IPS-20b (cell line): ENCODE measurements around the gene TBX21.
A peak's percentile ranks its signal among the peaks of the same experiment; 100 is the strongest.
"Not testable (repeated sequence)": the region's sequence is repeated elsewhere in the genome, so short reads cannot be mapped to it uniquely, and the experiment has no call there.

Experiments used
- H3K27ac ChIP-seq: one replicate; pipeline ENCODE4 v1.5.1; 2013; ENCODE audit warnings: low read length
- H3K27me3 ChIP-seq: 2 replicates; pipeline ENCODE4 v1.6.1; 2013; ENCODE audit warnings: mild to moderate bottlenecking, low read length, inconsistent platforms; ENCODE audit not compliant: insufficient read depth
- H3K36me3 ChIP-seq: 2 replicates; pipeline ENCODE4 v1.6.1; 2013; ENCODE audit warnings: low read depth, mild to moderate bottlenecking, inconsistent platforms, low read length, moderate library complexity; ENCODE audit not compliant: insufficient read depth
- H3K4me1 ChIP-seq: 2 replicates; pipeline ENCODE4 v1.6.1; 2013; ENCODE audit warnings: mild to moderate bottlenecking, control low read depth, inconsistent platforms, low read length, moderate library complexity; ENCODE audit not compliant: insufficient read depth
- H3K4me3 ChIP-seq: 2 replicates; pipeline ENCODE4 v1.5.1; 2013; ENCODE audit warnings: mild to moderate bottlenecking, low read length, inconsistent platforms
- H3K9ac ChIP-seq: 2 replicates; pipeline ENCODE4 v1.6.1; 2013; ENCODE audit warnings: low read depth, mild to moderate bottlenecking, inconsistent platforms, low read length, moderate library complexity
- H3K9me3 ChIP-seq: 2 replicates; pipeline ENCODE4 v1.6.1; 2013; ENCODE audit warnings: mild to moderate bottlenecking, low read depth, low read length, inconsistent platforms; ENCODE audit not compliant: insufficient read depth

Gene TBX21

DNA sequence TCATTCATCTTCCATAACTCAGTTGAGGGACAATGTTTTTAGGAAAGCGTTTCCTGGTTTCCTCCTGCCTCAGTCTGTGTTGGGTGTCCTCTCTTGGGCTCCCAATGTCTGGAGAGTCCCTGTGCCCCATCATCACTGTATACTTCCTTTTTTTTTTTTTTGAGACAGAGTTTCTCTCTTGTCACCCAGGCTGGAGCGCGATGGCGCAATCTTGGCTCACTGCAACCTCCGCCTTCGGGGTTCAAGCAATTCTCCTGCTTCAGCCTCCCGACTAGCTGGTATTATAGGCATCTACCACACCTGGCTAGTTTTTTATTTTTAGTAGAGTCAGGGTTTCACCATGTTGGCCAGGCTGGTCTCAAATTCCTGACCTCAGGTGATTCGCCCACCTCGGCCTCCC lies 40.6 kb downstream of the TBX21 start:
- not testable (repeated sequence) for H3K4me1 ChIP-seq, H3K4me3 ChIP-seq, H3K27ac ChIP-seq, H3K36me3 ChIP-seq, H3K9me3 ChIP-seq, H3K9ac ChIP-seq
- H3K27me3 ChIP-seq: peaks cover 28% of the 10 kb centered on the region

DNA sequence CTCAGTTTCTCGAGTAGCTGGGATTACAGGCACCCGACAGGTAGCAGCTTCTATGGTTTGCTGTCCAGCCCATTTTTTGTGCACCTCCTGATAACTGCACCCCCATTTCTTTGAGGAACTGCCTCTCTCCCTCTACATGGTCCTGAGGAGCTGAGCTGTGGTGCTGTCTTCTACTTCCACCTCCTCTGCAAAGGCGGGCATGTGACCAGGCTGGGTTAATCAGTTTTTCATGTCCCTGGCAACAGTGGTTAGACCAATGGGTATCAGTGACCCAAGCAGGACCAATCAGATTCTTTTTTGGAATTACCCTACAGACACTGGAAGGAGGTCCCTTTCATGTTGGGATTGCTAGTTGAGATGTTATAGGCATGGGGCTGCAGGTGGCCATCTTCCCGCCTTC lies 41.3 kb downstream of the TBX21 start:
- no peaks in the 10 kb centered on the region; the same call in 1 of the 2 replicates for H3K9me3 ChIP-seq
- H3K27me3 ChIP-seq: peaks cover 28% of the 10 kb centered on the region
- no peaks in the 10 kb centered on the region for H3K4me1 ChIP-seq
- H3K4me3 ChIP-seq: no peak overlapping the region
- no peak overlapping the region for H3K27ac ChIP-seq
- no peak overlapping the region for H3K9ac ChIP-seq
- H3K36me3 ChIP-seq: no peaks in the 10 kb centered on the region

DNA sequence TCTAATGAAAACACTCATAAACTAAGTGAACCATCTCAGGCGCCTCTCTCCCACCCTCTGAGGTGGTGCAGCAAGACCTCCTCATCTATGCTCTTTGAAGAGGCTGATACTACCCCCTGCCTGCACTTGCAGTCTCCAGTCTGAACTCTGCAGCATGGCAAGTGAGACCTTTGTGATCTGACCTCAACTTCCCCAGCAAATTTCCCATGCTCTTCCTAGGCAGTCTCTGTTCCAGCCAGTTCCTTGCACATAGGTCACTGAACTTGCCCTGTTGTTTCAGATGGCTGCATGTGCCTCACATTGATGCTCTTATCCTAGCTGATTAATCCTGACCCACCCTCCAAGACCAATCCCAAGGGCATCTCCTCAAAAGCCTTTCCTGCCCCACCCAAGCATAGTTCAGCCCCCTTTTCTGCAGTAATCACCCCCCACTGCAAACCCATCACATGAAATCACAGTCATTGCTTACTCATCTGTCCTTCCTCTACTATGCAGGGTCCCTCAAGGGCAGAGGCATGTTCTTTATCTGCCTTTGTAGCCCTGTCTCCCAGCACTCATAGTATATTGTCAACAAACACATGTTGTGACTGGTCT lies 42.0 kb downstream of the TBX21 start:
- H3K9me3 ChIP-seq: no peaks in the 10 kb centered on the region; the same call in 1 of the 2 replicates
- no peak overlapping the region for H3K9ac ChIP-seq
- no peak overlapping the region for H3K4me3 ChIP-seq
- no peak overlapping the region for H3K27ac ChIP-seq
- peaks cover 28% of the 10 kb centered on the region for H3K27me3 ChIP-seq
- H3K36me3 ChIP-seq: no peaks in the 10 kb centered on the region
- no peaks in the 10 kb centered on the region for H3K4me1 ChIP-seq

DNA sequence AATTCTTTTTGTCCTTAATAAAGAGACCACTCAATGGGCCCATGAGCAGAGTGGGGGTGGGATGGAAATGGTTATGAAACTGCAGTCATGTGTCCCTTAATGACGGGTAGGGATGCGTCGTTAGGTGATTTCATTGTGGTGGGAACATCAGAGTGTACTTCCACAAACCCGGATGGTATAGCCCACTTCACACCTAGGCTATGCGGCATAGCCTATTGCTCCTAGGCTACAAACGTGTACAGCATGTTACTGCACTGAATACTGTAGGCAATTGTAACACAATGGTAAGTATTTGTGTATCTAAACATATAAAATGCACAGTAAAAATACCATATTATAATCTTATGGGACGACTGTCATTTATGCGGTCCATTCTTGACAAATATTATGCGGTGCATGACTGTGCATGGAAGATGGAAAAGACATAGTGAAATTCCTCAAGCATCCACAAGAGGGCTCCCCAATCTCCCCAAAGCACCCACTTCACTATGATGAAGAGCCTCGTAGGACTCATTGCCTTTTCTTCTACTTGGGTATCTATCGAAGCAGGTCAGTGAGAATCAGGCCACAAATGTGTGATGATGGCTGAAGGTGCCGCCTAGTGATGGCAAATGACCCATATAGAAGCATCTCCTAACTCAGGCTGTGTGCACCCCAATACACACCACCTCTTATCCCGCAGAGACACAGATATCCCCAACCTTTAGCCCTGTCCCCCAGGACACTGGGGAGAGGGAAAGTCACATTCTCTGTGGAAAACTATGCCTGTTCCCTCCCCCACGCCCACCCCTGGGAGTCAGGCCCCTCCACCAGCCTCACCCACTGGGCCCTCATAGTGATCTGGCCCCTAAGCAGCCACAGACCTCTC lies 43.5 kb downstream of the TBX21 start:
- no peaks in the 10 kb centered on the region for H3K36me3 ChIP-seq
- no peak overlapping the region for H3K27ac ChIP-seq
- no peaks in the 10 kb centered on the region for H3K9me3 ChIP-seq
- no peak overlapping the region for H3K9ac ChIP-seq
- no peak overlapping the region for H3K4me3 ChIP-seq
- H3K4me1 ChIP-seq: no peaks in the 10 kb centered on the region
- H3K27me3 ChIP-seq: peaks cover 28% of the 10 kb centered on the region

DNA sequence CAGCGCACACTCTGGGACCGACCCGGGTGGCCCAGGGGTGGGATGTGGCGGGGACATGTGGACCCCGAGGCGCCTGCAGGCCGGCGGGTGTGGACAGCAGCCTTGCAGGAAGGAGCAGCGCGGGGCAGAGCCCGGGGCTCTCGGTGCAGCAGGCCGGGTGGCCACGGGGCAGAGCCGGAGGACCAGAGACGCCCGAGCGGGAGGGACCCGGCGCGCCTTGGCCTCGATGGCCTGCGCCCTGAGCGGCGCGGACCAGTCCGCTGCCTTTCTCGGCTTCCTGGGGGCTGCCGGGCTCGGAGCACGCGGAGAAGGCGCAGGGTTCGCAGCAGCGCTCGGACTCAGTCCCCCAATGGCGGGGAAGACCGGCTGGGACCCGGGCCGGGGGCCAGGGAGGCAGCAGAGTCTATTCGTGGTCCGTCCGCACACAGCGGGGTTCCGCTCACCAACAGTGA lies 45.2 kb downstream of the TBX21 start:
- H3K4me3 ChIP-seq: no peak overlapping the region
- H3K27me3 ChIP-seq: peaks cover 27% of the 10 kb centered on the region
- no peak overlapping the region for H3K9ac ChIP-seq
- H3K27ac ChIP-seq: no peak overlapping the region
- no peaks in the 10 kb centered on the region for H3K36me3 ChIP-seq
- no peaks in the 10 kb centered on the region for H3K4me1 ChIP-seq
- no peaks in the 10 kb centered on the region for H3K9me3 ChIP-seq

DNA sequence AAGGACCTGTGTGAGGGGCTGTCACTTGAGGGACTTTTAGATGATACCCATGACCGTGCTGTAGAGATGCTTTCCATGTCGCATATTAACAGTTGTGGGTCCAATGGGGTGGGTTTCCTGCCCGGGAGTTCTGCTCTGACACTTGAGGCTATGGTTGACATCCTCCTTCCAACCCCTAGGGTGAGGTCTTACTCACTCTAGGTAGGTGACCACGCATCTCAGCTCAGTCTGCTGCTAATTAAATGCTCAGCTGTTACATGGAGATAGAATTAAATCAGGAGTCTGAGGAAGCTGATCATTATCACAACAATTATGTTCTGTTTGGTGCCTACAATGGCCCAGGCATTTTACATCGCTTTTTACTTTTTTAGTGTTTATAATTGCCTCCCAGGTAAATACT lies 48.4 kb downstream of the TBX21 start:
- Histone ChIP-seq H3K9ac (no peak overlapping the region), H3K27me3 (peaks cover 11% of the 10 kb centered on the region; the same call in 1 of the 2 replicates)

DNA sequence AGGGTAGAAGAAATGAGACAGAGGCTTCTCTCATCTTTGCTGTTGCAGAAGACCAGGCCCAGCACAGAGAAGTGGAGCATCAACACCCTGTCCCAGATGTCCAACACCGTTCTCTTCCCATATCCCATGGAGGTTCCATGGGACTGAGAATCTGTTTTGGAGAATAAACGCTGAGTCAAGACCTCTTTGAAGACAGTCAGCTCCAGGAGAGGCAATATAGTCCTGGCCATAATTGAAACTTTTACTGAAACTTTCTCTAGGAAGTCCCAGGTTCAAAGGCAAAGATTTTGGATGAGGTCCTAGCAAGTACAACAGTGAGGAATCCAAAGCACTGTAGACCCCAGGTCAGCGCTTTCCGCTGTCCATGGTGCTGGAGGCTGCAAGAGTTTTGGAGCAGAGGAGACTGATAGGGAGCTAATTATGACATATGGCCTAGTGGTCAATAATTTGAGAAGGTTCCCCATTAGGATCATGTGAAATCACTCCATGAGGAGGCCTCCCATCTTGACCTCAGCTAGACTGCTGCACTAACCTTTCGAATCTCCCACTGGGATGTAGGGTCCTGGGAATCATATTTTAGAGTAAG lies 52.6 kb downstream of the TBX21 start:
- H3K9me3 ChIP-seq: no peaks in the 10 kb centered on the region
- no peaks in the 10 kb centered on the region for H3K4me1 ChIP-seq
- H3K27ac ChIP-seq: no peak overlapping the region
- peaks cover 41% of the 10 kb centered on the region for H3K27me3 ChIP-seq
- H3K4me3 ChIP-seq: no peak overlapping the region
- H3K9ac ChIP-seq: no peak overlapping the region
- no peaks in the 10 kb centered on the region for H3K36me3 ChIP-seq

More for the DNA sequence above, 48.4 kb downstream of the TBX21 start:
- Histone ChIP-seq H3K4me3 (no peak overlapping the region), H3K9me3 (no peaks in the 10 kb centered on the region), H3K27ac (no peak overlapping the region), H3K36me3 (no peaks in the 10 kb centered on the region), H3K4me1 (no peaks in the 10 kb centered on the region)

DNA sequence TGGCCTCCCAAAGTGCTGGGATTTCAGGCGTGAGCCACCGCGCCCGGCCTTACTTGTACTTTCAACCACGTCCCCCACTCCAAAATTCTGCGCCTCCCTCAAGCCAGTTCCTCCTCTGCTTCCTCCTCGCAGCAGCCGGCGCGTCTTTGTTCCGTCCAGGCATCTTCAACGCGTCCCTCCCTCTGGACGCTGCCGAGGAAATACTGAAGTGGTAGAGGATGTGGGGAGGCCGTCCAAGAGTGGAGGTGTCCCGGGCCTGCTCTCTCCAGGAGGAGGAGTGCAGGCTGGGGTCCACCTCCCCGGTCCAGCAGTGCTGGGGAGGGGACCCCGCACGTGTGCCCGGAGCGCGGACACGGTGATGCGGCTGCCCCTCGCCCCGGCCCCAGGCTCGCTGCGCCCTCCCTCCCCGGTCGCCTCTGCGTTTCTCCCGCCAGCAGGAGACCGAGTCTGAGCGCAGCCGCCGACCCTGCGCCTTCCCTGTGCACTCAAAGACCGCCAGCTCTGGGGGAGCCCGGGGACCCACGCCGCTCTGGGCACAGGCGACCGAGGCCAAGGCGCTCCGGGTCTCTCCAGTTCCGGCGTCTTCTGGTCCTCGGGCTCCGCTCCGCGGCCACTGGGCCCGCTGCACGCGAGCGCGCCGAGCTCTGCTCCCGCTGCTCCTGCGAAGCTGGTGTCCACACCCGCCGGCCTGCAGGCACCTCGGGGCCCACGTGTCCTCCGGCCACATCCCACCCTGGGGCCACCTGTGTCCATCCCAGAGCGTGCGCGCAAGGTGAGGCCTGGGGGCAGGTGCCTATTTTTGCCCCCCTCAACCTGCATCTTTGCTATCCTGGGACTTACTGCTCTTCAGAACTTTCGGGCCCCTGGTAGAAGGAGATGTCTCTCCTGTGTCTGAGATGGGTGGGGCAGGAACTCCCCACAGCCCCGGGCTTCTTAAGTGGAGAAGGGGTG lies 56.9 kb downstream of the TBX21 start:
- H3K9ac ChIP-seq: peak overlapping the region; percentile 70; the same call in 1 of the 2 replicates
- H3K9me3 ChIP-seq: no peaks in the 10 kb centered on the region
- H3K4me1 ChIP-seq: no peaks in the 10 kb centered on the region
- peaks cover 70% of the 10 kb centered on the region for H3K27me3 ChIP-seq
- peak overlapping the region; percentile 79 for H3K4me3 ChIP-seq
- H3K36me3 ChIP-seq: no peaks in the 10 kb centered on the region
- no peak overlapping the region for H3K27ac ChIP-seq

DNA sequence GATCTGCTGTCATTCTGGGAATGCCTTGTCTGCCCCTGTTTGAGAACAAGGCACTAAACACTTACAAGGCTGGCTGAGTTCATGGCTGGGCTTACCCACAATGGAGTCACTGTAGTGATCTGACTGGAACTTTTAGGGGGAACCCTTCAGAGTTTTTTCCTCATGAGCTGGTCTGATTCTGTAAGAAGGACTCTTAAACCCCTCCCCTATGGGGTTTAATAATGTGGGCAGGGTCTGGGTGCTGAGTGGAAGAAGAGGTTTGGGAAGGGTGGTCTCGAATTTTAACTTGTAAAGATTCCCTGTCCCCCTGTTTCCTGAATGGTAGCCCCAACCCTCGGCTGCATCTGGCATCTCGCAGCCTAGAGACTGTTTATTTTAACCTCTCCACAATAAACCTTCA lies 58.0 kb downstream of the TBX21 start:
- Histone ChIP-seq H3K27ac (no peak overlapping the region), H3K9ac (no peak overlapping the region), H3K9me3 (no peaks in the 10 kb centered on the region), H3K4me3 (no peak overlapping the region), H3K4me1 (no peaks in the 10 kb centered on the region), H3K36me3 (no peaks in the 10 kb centered on the region), H3K27me3 (peaks cover 78% of the 10 kb centered on the region)

DNA sequence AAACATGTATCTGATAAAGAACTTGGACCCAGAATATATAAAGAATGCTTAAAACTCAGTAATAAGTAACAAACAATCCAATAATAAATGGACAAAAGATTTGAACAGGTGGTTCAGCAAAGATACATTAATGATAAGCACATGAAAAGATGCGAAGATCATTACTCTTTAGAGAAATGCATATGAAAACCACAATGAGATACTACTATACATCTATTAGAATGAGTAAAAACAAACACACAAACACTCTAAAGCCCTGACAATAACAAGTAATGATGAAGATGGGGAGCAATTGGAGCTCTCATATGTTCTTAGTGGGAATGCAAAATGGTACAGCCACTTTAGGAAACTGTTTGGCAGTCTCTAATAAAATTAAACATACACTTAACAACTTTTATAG lies 59.4 kb downstream of the TBX21 start:
- Histone ChIP-seq H3K9ac (no peak overlapping the region), H3K4me3 (no peak overlapping the region), H3K27me3 (peaks cover 78% of the 10 kb centered on the region), H3K36me3 (no peaks in the 10 kb centered on the region), H3K27ac (no peak overlapping the region), H3K9me3 (no peaks in the 10 kb centered on the region), H3K4me1 (no peaks in the 10 kb centered on the region)

DNA sequence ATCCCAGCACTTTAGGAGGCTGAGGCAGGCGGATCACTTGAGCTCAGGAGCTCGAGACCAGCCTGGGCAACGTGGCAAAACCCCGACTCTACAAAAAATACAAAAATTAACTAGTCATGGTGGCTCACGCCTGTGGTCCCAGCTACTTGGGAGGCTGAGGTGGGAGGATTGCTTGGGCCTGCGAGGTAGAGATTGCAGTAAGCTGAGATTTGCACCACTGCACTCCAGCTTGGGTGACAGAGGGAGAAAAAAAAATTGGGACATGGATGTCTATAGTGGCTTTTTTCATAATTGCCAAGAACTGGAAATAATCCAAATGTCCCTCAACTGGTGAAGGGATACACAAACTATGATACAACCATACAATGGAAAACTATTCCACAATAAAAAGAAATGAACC lies 59.9 kb downstream of the TBX21 start:
- H3K36me3 ChIP-seq: no peaks in the 10 kb centered on the region
- no peaks in the 10 kb centered on the region for H3K4me1 ChIP-seq
- no peaks in the 10 kb centered on the region for H3K9me3 ChIP-seq
- H3K4me3 ChIP-seq: no peak overlapping the region
- H3K27me3 ChIP-seq: peaks cover 74% of the 10 kb centered on the region
- no peak overlapping the region for H3K27ac ChIP-seq
- H3K9ac ChIP-seq: no peak overlapping the region
